Panc1 (cell line): Measurements from ENCODE around the gene SLC12A5. TPM values are rescaled to one million over a fixed set of nuclear protein-coding genes. Genes with fewer than 3 reads are reported as not detected.
A peak's percentile ranks its signal among the peaks of the same experiment; 100 is the strongest.
"Not testable (repeated sequence)": the region's sequence is repeated elsewhere in the genome, so short reads cannot be mapped to it uniquely, and the experiment has no call there.

ENCODE experiments used
- ATAC-seq: fragments of 200-7000 bp; cut with Tn5 transposase; 2 replicates; pipeline ENCODE4 v1.9.1; 2020; ENCODE audit warnings: mild to moderate bottlenecking, moderate library complexity
- BruUV-seq: library from RNA; stranded (reverse); fragments of 400-500 nt; replicated peaks from 2 replicates; lab custom pipeline; 2021; lab: Mats Ljungman, UMichigan
- CTCF ChIA-PET: fragments of 300-600 bp; sonication (Branson Sonifier 250); formaldehyde crosslinking; loops from one replicate; lab custom pipeline; 2022; ENCODE audit warnings: antibody characterized with exemption; lab: Charles Lee
- POLR2A ChIA-PET: fragments of 300-600 bp; sonication (Branson Sonifier 250); formaldehyde crosslinking; loops from one replicate; lab custom pipeline; 2022; ENCODE audit warnings: antibody characterized with exemption; lab: Charles Lee
- DNase-seq: peaks from one replicate; pipeline ENCODE4 v3.0.0-alpha.2; 2010; ENCODE audit warnings: low read depth, low spot score
- H3K27ac ChIP-seq: 2 replicates; pipeline ENCODE4 v1.5.1; 2011; ENCODE audit warnings: mild to moderate bottlenecking, low read length, inconsistent platforms
- H3K27me3 ChIP-seq: fragments of 200-500 bp; sonication (Bioruptor generic); 2 replicates; pipeline ENCODE4 v1.6.0; 2014; ENCODE audit warnings: low read length, inconsistent platforms; ENCODE audit not compliant: control insufficient read depth, insufficient read depth
- H3K36me3 ChIP-seq: fragments of 200-500 bp; sonication (Bioruptor generic); 2 replicates; pipeline ENCODE4 v1.5.1; 2014; ENCODE audit warnings: inconsistent platforms, mild to moderate bottlenecking, low read length, moderate library complexity; ENCODE audit not compliant: control insufficient read depth, insufficient read depth
- H3K4me1 ChIP-seq: 2 replicates; pipeline ENCODE4 v1.5.1; 2011; ENCODE audit warnings: inconsistent platforms, mild to moderate bottlenecking, low read length, moderate library complexity; ENCODE audit not compliant: control insufficient read depth, insufficient read depth
- H3K4me3 ChIP-seq, 2 experiments: 2 replicates each; pipeline ENCODE4 v1.5.1; 2011 to 2012; ENCODE audit warnings: low read depth in 2 of 2, low read length in 2 of 2, mild to moderate bottlenecking in 2 of 2, inconsistent platforms in 1 of 2, moderate library complexity in 1 of 2
- H3K9me3 ChIP-seq: fragments of 200-500 bp; sonication (Bioruptor generic); 2 replicates; pipeline ENCODE4 v1.5.1; 2014; ENCODE audit warnings: low read depth, mild to moderate bottlenecking, inconsistent platforms, low read length, moderate library complexity; ENCODE audit not compliant: control insufficient read depth, insufficient read depth
- POLR2AphosphoS5 ChIP-seq: IDR thresholded peaks from 2 replicates; pipeline ENCODE4 v1.6.1; 2012; ENCODE audit warnings: mild to moderate bottlenecking, low read depth, low read length, moderate library complexity
- SIN3A ChIP-seq: IDR thresholded peaks from 2 replicates; pipeline ENCODE4 v1.6.1; 2012; ENCODE audit warnings: low read depth, mild to moderate bottlenecking, low read length, moderate library complexity, borderline replicate concordance; ENCODE audit not compliant: insufficient read depth
- TCF7L2 ChIP-seq: IDR thresholded peaks from 2 replicates; pipeline ENCODE4 v1.6.1; 2011; ENCODE audit warnings: mild to moderate bottlenecking, low read depth, low read length, inconsistent platforms
- in situ Hi-C: cut with HindIII; loops from 2 replicates; pipeline ENCODE4 v1.10.0; 2016; ENCODE audit warnings: low sequenced_read_pairs, low pct_unique_long_range_greater_than_20kb
- intact Hi-C: fragments of 100-400 bp; cut with micrococcal nuclease; formaldehyde crosslinking; loops from one replicate; pipeline ENCODE4 v1.10.0; 2022; ENCODE audit not compliant: unreplicated experiment
- total RNA-seq: library from RNA; stranded (reverse); gene quantifications from one replicate; pipeline ENCODE4 v1.2.1, GENCODE V29; 2021; ENCODE audit not compliant: unreplicated experiment
- TF ChIP-seq, protein P1 (sequence below), 2 experiments: IDR thresholded peaks; 2 replicates each; pipeline ENCODE4 v1.6.1; 2011 to 2012; ENCODE audit warnings: low read depth in 2 of 2, control low read depth in 1 of 2, low read length in 1 of 2, mild to moderate bottlenecking in 1 of 2, moderate library complexity in 1 of 2; ENCODE audit not compliant: insufficient read depth in 1 of 2
- TF ChIP-seq, protein P2 (sequence below): fragments of 450-650 bp; IDR thresholded peaks from 2 replicates; pipeline ENCODE4 v1.5.1; 2017; ENCODE audit warnings: mild to moderate bottlenecking

SLC12A5 gene
- total RNA-seq, 1 experiment from 2014 or later: 11.8 TPM

DNA sequence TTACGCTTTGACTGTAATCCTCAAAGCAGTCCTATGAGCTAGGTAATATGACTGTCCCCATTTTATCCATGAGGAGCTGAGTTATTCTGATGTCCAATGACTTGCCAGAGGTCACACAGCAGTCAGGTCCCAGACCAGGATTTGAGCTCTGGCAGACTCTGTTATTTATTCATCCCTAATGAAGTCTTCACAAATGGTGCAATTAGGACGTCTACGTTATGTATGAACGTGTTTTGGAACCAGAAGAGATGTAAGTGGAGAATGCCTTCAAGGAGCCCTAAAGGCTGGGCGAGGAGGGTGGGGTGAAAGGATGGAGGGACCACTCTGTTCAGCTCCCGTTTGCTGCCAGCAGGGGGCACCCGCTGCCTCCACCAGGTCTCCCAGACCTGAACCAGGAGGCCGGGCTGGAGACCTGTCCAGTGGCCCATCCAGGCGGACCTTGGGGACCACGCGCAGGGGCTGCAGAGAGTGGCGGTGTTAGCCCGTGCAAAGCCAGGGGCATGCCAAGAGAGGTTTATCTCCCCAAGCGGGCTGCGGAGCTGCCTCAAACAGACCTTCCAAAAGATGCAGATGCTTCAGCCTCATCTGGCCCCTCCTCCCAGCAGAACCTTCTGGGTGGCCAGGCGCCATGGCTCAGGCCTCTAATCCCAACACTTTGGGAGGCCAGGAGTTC lies 41.8 kb upstream of the SLC12A5 start:
- intact Hi-C loops: no loop called here
- ATAC-seq: peak; percentile 98
- no TSS peak for BruUV-seq
- peaks cover 2% of the 10 kb centered on the region; the same call in 1 of the 2 replicates for H3K4me1 ChIP-seq
- POLR2A ChIA-PET: interaction anchor here (0.6 kb wide), 1 partner anchor 53 kb away, joined by 5 read pairs; no protein-coding TSS in a partner anchor
- in situ Hi-C loops: no loop called here
- no peak for DNase-seq
- CTCF ChIA-PET: interaction anchor here (0.5 to 3.7 kb wide), 7 partner anchors 15 to 976 kb away, joined by 3 to 32 read pairs (median 3); partner anchors contain the start of genes CTSA, NEURL2 and ZNF335
- H3K4me3 ChIP-seq: no peak overlapping the region
- no peaks in the 10 kb centered on the region for H3K36me3 ChIP-seq
- TF ChIP-seq, protein P1, sequence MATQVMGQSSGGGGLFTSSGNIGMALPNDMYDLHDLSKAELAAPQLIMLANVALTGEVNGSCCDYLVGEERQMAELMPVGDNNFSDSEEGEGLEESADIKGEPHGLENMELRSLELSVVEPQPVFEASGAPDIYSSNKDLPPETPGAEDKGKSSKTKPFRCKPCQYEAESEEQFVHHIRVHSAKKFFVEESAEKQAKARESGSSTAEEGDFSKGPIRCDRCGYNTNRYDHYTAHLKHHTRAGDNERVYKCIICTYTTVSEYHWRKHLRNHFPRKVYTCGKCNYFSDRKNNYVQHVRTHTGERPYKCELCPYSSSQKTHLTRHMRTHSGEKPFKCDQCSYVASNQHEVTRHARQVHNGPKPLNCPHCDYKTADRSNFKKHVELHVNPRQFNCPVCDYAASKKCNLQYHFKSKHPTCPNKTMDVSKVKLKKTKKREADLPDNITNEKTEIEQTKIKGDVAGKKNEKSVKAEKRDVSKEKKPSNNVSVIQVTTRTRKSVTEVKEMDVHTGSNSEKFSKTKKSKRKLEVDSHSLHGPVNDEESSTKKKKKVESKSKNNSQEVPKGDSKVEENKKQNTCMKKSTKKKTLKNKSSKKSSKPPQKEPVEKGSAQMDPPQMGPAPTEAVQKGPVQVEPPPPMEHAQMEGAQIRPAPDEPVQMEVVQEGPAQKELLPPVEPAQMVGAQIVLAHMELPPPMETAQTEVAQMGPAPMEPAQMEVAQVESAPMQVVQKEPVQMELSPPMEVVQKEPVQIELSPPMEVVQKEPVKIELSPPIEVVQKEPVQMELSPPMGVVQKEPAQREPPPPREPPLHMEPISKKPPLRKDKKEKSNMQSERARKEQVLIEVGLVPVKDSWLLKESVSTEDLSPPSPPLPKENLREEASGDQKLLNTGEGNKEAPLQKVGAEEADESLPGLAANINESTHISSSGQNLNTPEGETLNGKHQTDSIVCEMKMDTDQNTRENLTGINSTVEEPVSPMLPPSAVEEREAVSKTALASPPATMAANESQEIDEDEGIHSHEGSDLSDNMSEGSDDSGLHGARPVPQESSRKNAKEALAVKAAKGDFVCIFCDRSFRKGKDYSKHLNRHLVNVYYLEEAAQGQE (IDR thresholded peaks at IDR 0.05; ENCODE audit: insufficient read depth in 1 of 2, low read depth in 2 of 2, low read length in 1 of 2): 0 out of 4 replicates have a peak, but pooled peaks of 1 of the 2 experiments have one; percentile 46
- no peak for TF ChIP-seq TCF7L2
- TF ChIP-seq, protein P2, sequence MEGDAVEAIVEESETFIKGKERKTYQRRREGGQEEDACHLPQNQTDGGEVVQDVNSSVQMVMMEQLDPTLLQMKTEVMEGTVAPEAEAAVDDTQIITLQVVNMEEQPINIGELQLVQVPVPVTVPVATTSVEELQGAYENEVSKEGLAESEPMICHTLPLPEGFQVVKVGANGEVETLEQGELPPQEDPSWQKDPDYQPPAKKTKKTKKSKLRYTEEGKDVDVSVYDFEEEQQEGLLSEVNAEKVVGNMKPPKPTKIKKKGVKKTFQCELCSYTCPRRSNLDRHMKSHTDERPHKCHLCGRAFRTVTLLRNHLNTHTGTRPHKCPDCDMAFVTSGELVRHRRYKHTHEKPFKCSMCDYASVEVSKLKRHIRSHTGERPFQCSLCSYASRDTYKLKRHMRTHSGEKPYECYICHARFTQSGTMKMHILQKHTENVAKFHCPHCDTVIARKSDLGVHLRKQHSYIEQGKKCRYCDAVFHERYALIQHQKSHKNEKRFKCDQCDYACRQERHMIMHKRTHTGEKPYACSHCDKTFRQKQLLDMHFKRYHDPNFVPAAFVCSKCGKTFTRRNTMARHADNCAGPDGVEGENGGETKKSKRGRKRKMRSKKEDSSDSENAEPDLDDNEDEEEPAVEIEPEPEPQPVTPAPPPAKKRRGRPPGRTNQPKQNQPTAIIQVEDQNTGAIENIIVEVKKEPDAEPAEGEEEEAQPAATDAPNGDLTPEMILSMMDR: peak; percentile 96
- H3K9me3 ChIP-seq: no peaks in the 10 kb centered on the region
- H3K27ac ChIP-seq: no peak overlapping the region
- no peaks in the 10 kb centered on the region for H3K27me3 ChIP-seq

GRCh38 chr20:45988830-45989229 lies 40.2 kb upstream of the SLC12A5 start:
- CTCF ChIA-PET: interaction anchor here (0.7 to 3.7 kb wide), 3 partner anchors 19 to 375 kb away, joined by 4 to 32 read pairs (median 5); no protein-coding TSS in a partner anchor
- H3K4me1 ChIP-seq, DNase-seq, in situ Hi-C loops, POLR2A ChIA-PET, H3K27ac ChIP-seq, H3K27me3 ChIP-seq, H3K36me3 ChIP-seq, BruUV-seq, H3K4me3 ChIP-seq, H3K9me3 ChIP-seq, ATAC-seq, intact Hi-C loops: not testable (repeated sequence)

DNA sequence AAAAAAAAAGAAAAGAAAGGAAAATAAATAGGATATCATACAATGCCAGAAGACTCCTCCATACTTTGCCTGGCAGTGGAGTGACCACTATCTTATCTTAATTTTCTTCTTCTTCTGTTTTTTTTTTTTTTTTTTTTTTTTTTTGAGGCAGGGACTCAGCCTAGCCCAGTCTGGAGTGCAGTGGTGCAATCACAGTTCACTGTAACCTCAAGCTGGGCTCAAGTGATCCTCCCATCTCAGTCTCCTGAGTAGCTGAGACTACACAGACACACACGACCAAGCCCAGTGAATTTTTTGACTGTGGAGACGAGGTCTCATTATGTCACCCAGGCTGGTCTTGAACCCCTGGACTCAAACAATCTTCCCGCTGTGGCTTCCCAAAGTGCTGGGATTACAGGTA lies 37.4 kb upstream of the SLC12A5 start:
- H3K9me3 ChIP-seq: no peaks in the 10 kb centered on the region
- no peak for ATAC-seq
- POLR2A ChIA-PET: no interaction called here
- peaks cover 20% of the 10 kb centered on the region for H3K4me1 ChIP-seq
- no peak overlapping the region for H3K4me3 ChIP-seq
- no peak for DNase-seq
- in situ Hi-C loops: no loop called here
- no TSS peak for BruUV-seq
- H3K27ac ChIP-seq: no peak overlapping the region
- H3K27me3 ChIP-seq: no peaks in the 10 kb centered on the region
- CTCF ChIA-PET: interaction anchor here (0.7 kb wide), 1 partner anchor 44 kb away, joined by 10 read pairs; no protein-coding TSS in a partner anchor
- no peaks in the 10 kb centered on the region for H3K36me3 ChIP-seq
- intact Hi-C loops: no loop called here
- TF ChIP-seq SIN3A: no peak
- no peak for TF ChIP-seq TCF7L2
- TF ChIP-seq, protein P2: no peak
- TF ChIP-seq, protein P1 (IDR thresholded peaks at IDR 0.05; ENCODE audit: insufficient read depth in 1 of 2, low read depth in 2 of 2, low read length in 1 of 2): no peak
- no peak for TF ChIP-seq POLR2AphosphoS5
